Astrocyte (in vitro differentiated cells and primary cell): ENCODE measurements around the gene ADCY1. TPM values are rescaled to one million over a fixed set of nuclear protein-coding genes. Genes with fewer than 3 reads are reported as not detected.

Experiments used
- DNase-seq: peaks from one replicate; pipeline ENCODE4 v3.0.0-alpha.2; 2010; ENCODE audit warnings: low read depth
- FAIRE-seq: peaks from 2 replicates; lab custom pipeline; 2011; peaks lifted over from hg19 to GRCh38; lab: Jason Lieb, UNC
- H2AFZ ChIP-seq: 2 replicates; pipeline ENCODE4 v1.6.0; 2012; ENCODE audit warnings: low read depth, low read length, inconsistent platforms
- H3K27ac ChIP-seq: 2 replicates; pipeline ENCODE4 v1.5.1; 2011; ENCODE audit warnings: low read depth, low read length, inconsistent platforms
- H3K27me3 ChIP-seq: 2 replicates; pipeline ENCODE4 v1.6.0; 2011; ENCODE audit warnings: low read length, inconsistent platforms; ENCODE audit not compliant: insufficient read depth
- H3K36me3 ChIP-seq: 2 replicates; pipeline ENCODE4 v1.5.1; 2011; ENCODE audit warnings: low read length, inconsistent platforms; ENCODE audit not compliant: insufficient read depth
- H3K4me1 ChIP-seq: 2 replicates; pipeline ENCODE4 v1.5.1; 2011; ENCODE audit warnings: low read length, inconsistent platforms; ENCODE audit not compliant: insufficient read depth
- H3K4me2 ChIP-seq: 2 replicates; pipeline ENCODE4 v1.6.0; 2012; ENCODE audit warnings: low read length, inconsistent platforms
- H3K4me3 ChIP-seq: 2 replicates; pipeline ENCODE4 v1.5.1; 2011; ENCODE audit warnings: low read depth, mild to moderate bottlenecking, low read length, inconsistent platforms; ENCODE audit not compliant: insufficient read depth
- H3K79me2 ChIP-seq: 2 replicates; pipeline ENCODE4 v1.6.0; 2012; ENCODE audit warnings: mild to moderate bottlenecking, low read length, inconsistent platforms; ENCODE audit not compliant: insufficient read depth
- H3K9ac ChIP-seq: 2 replicates; pipeline ENCODE4 v1.6.0; 2012; ENCODE audit warnings: mild to moderate bottlenecking, low read length, inconsistent platforms
- H3K9me3 ChIP-seq: 2 replicates; pipeline ENCODE4 v1.5.1; 2012; ENCODE audit warnings: low read depth, mild to moderate bottlenecking, low read length, inconsistent platforms; ENCODE audit not compliant: insufficient read depth
- H4K20me1 ChIP-seq: 2 replicates; pipeline ENCODE4 v1.6.0; 2012; ENCODE audit warnings: low read length, inconsistent platforms; ENCODE audit not compliant: insufficient read depth
- H3K27ac Mint-ChIP-seq: one replicate; pipeline ENCODE4 v1.8.0; 2021; ENCODE audit warnings: mild to moderate bottlenecking, mixed read lengths; ENCODE audit not compliant: unreplicated experiment
- H3K27me3 Mint-ChIP-seq: one replicate; pipeline ENCODE4 v1.8.0; 2021; ENCODE audit warnings: low read depth, mixed read lengths; ENCODE audit not compliant: unreplicated experiment
- H3K36me3 Mint-ChIP-seq: one replicate; pipeline ENCODE4 v1.8.0; 2021; ENCODE audit warnings: low read depth, mixed read lengths; ENCODE audit not compliant: unreplicated experiment
- H3K4me1 Mint-ChIP-seq: one replicate; pipeline ENCODE4 v1.8.0; 2021; ENCODE audit warnings: low read depth, mixed read lengths; ENCODE audit not compliant: unreplicated experiment
- H3K4me3 Mint-ChIP-seq: one replicate; pipeline ENCODE4 v1.8.0; 2021; ENCODE audit warnings: mild to moderate bottlenecking, moderate library complexity, mixed read lengths; ENCODE audit not compliant: unreplicated experiment
- H3K9me3 Mint-ChIP-seq: one replicate; pipeline ENCODE4 v1.8.0; 2021; ENCODE audit warnings: mild to moderate bottlenecking, mixed read lengths; ENCODE audit not compliant: unreplicated experiment
- EZH2 ChIP-seq: IDR thresholded peaks from 2 replicates; pipeline ENCODE4 v1.6.1; 2012; ENCODE audit warnings: mild to moderate bottlenecking, low read length, inconsistent platforms; ENCODE audit not compliant: insufficient read depth
- total RNA-seq: library from RNA; stranded (reverse); gene quantifications from 2 replicates; pipeline ENCODE4 v1.2.1, GENCODE V29; 2021
- TF ChIP-seq, protein P1 (sequence below): IDR thresholded peaks from 2 replicates; pipeline ENCODE4 v1.5.1; 2011; ENCODE audit warnings: low read depth, mild to moderate bottlenecking, inconsistent platforms, low read length, moderate library complexity; ENCODE audit not compliant: insufficient read depth

ADCY1 gene
- total RNA-seq, 1 donor from 2014 or later = 1.6 TPM

DNA sequence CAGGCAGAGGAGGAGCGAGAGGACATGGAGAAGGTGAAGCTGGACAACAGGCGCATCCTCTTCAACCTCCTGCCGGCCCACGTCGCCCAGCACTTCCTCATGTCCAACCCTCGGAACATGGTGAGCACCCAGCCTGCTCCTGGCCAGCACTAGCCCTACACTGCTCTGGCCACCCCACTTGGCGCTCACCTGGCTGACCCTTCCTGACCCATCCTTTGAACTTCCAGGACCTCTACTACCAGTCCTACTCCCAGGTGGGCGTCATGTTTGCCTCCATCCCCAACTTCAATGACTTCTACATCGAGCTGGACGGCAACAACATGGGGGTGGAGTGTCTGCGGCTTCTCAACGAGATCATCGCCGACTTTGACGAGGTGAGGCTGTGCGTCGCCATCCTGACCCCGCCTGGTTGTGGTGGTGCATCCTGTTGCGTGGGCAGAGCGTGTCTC, 129.2 kb downstream of the ADCY1 start:
- Histone ChIP-seq H2AFZ (no peak overlapping the region), H3K9me3 (no peaks in the 10 kb centered on the region), H3K4me1 (no peaks in the 10 kb centered on the region), H3K4me3 (no peak overlapping the region), H3K27me3 (no peaks in the 10 kb centered on the region), H3K79me2 (no peaks in the 10 kb centered on the region), H3K4me2 (no peak overlapping the region), H3K27ac (no peak overlapping the region), H4K20me1 (no peaks in the 10 kb centered on the region), H3K36me3 (no peaks in the 10 kb centered on the region), H3K9ac (no peak overlapping the region)
- FAIRE-seq = no peak
- H3K9me3 Mint-ChIP-seq = no peaks in the 10 kb centered on the region
- H3K4me1 Mint-ChIP-seq = no peaks in the 10 kb centered on the region
- no peak overlapping the region for H3K27ac Mint-ChIP-seq
- TF ChIP-seq EZH2 = no peak
- TF ChIP-seq, protein P1, sequence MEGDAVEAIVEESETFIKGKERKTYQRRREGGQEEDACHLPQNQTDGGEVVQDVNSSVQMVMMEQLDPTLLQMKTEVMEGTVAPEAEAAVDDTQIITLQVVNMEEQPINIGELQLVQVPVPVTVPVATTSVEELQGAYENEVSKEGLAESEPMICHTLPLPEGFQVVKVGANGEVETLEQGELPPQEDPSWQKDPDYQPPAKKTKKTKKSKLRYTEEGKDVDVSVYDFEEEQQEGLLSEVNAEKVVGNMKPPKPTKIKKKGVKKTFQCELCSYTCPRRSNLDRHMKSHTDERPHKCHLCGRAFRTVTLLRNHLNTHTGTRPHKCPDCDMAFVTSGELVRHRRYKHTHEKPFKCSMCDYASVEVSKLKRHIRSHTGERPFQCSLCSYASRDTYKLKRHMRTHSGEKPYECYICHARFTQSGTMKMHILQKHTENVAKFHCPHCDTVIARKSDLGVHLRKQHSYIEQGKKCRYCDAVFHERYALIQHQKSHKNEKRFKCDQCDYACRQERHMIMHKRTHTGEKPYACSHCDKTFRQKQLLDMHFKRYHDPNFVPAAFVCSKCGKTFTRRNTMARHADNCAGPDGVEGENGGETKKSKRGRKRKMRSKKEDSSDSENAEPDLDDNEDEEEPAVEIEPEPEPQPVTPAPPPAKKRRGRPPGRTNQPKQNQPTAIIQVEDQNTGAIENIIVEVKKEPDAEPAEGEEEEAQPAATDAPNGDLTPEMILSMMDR = no peak
- peaks cover 2% of the 10 kb centered on the region for H3K36me3 Mint-ChIP-seq
- H3K27me3 Mint-ChIP-seq = peaks cover 25% of the 10 kb centered on the region
- no peak overlapping the region for H3K4me3 Mint-ChIP-seq
- DNase-seq = no peak

DNA sequence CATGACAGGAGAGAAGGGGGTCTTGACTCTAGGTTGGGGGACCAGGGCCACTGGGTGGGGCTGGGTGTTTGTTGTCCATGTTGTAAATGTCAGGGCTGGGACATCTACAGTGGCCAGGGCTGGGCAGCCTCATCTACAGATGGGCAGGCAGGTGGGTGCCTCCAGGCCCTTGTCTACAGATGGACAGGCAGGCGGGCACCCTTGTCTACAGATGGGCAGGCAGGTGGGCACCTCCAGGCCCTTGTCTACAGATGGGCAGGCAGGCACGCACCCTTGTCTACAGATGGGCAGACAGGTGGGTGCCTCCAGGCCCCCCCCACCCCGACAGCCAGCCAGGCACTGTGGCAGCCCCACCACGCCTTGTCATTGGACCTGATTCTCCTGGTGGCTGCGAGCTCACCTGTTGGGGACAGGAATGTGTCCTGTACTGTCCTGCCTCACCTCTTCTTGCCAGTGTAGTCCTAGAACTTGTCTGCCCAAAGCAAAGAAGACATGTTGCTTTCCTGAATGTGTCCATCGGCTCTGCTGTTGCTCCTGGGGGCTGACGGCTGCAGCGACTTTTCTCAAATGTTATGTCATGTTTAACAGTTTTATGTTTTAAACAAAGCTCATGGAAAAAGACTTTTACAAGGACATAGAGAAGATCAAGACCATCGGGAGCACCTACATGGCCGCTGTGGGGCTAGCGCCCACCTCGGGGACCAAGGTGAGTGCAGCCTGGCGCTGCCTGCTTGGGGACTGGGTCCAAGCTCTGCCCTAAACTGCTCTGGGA, 129.9 kb downstream of the ADCY1 start:
- peaks cover 24% of the 10 kb centered on the region for H3K27me3 Mint-ChIP-seq
- Histone ChIP-seq H4K20me1 (no peaks in the 10 kb centered on the region), H3K4me1 (no peaks in the 10 kb centered on the region), H3K9ac (no peak overlapping the region), H3K4me2 (no peak overlapping the region), H3K9me3 (no peaks in the 10 kb centered on the region), H3K4me3 (no peak overlapping the region), H3K27me3 (no peaks in the 10 kb centered on the region), H3K79me2 (no peaks in the 10 kb centered on the region), H3K27ac (no peak overlapping the region), H3K36me3 (no peaks in the 10 kb centered on the region), H2AFZ (no peak overlapping the region)
- H3K27ac Mint-ChIP-seq = no peak overlapping the region
- H3K9me3 Mint-ChIP-seq = no peaks in the 10 kb centered on the region
- H3K36me3 Mint-ChIP-seq = peaks cover 2% of the 10 kb centered on the region
- no peaks in the 10 kb centered on the region for H3K4me1 Mint-ChIP-seq
- FAIRE-seq (no peak), DNase-seq (no peak)
- TF ChIP-seq, protein P1 = no peak
- no peak for TF ChIP-seq EZH2
- H3K4me3 Mint-ChIP-seq = no peak overlapping the region

GRCh38 chr7:45704683-45705016, 130.5 kb downstream of the ADCY1 start:
- DNase-seq (no peak), FAIRE-seq (no peak)
- Histone ChIP-seq H3K4me2 (no peak overlapping the region), H3K36me3 (no peaks in the 10 kb centered on the region), H3K27me3 (no peaks in the 10 kb centered on the region), H3K9me3 (no peaks in the 10 kb centered on the region), H3K79me2 (no peaks in the 10 kb centered on the region), H4K20me1 (no peaks in the 10 kb centered on the region), H3K4me1 (no peaks in the 10 kb centered on the region), H3K9ac (no peak overlapping the region), H3K27ac (no peak overlapping the region), H2AFZ (no peak overlapping the region), H3K4me3 (no peak overlapping the region)
- Mint-ChIP-seq H3K4me3 (no peak overlapping the region), H3K4me1 (no peaks in the 10 kb centered on the region), H3K27me3 (peaks cover 21% of the 10 kb centered on the region), H3K27ac (no peak overlapping the region), H3K9me3 (no peaks in the 10 kb centered on the region), H3K36me3 (peaks cover 2% of the 10 kb centered on the region)
- TF ChIP-seq, protein P1 = no peak
- no peak for TF ChIP-seq EZH2
